ENCODE data around the gene CGAS.

- TF ChIP-seq, protein P1, sequence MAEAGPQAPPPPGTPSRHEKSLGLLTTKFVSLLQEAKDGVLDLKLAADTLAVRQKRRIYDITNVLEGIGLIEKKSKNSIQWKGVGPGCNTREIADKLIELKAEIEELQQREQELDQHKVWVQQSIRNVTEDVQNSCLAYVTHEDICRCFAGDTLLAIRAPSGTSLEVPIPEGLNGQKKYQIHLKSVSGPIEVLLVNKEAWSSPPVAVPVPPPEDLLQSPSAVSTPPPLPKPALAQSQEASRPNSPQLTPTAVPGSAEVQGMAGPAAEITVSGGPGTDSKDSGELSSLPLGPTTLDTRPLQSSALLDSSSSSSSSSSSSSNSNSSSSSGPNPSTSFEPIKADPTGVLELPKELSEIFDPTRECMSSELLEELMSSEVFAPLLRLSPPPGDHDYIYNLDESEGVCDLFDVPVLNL (CRISPR knock-in tag; IDR thresholded peaks at IDR 0.05; ENCODE audit: borderline replicate concordance, low read depth), result no peak
- no peak for TF ChIP-seq ATF2 (CRISPR knock-in tag; IDR thresholded peaks at IDR 0.05; ENCODE audit: borderline replicate concordance, low read depth)
- TF ChIP-seq, protein P2, sequence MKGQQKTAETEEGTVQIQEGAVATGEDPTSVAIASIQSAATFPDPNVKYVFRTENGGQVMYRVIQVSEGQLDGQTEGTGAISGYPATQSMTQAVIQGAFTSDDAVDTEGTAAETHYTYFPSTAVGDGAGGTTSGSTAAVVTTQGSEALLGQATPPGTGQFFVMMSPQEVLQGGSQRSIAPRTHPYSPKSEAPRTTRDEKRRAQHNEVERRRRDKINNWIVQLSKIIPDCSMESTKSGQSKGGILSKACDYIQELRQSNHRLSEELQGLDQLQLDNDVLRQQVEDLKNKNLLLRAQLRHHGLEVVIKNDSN (CRISPR knock-in tag; IDR thresholded peaks at IDR 0.05), result no peak
These were observed 58.8 kb downstream of the CGAS start for GRCh38 chr6:73393278-73393677.
